H1 (cell line): ENCODE data around the gene ARL2.

Source experiments
- ATF2 ChIP-seq: IDR thresholded peaks from 2 replicates; pipeline ENCODE4 v1.6.1; 2012; ENCODE audit warnings: low read length, inconsistent platforms
- CTCF ChIP-seq, 3 experiments: IDR thresholded peaks; 1 replicate in 2 of 3; 2 replicates in 1 of 3; pipeline versions ENCODE4 v1.5.1 to v1.6.1; 2011; ENCODE audit warnings: low read length in 3 of 3, mild to moderate bottlenecking in 3 of 3, inconsistent platforms in 2 of 3, low read depth in 1 of 3, moderate library complexity in 1 of 3; ENCODE audit not compliant: insufficient read depth in 1 of 3; ENCODE audit errors: control extremely low read depth in 1 of 3
- EGR1 ChIP-seq: IDR thresholded peaks from 2 replicates; pipeline ENCODE4 v1.6.1; 2011; ENCODE audit warnings: low read depth, low read length, borderline replicate concordance
- EZH2 ChIP-seq: fragments of 200-600 bp; sonication (generic); IDR thresholded peaks from 2 replicates; pipeline ENCODE4 v1.7.1; 2012; ENCODE audit warnings: low read depth, mild to moderate bottlenecking, moderate library complexity, low read length, inconsistent platforms; ENCODE audit not compliant: severe bottlenecking
- POLR2AphosphoS5 ChIP-seq: IDR thresholded peaks from 2 replicates; pipeline ENCODE4 v1.6.1; 2011; ENCODE audit warnings: low read depth, low read length
- TAF1 ChIP-seq: IDR thresholded peaks from 2 replicates; pipeline ENCODE4 v1.6.1; 2011; ENCODE audit warnings: mild to moderate bottlenecking, low read depth, low read length
- YY1 ChIP-seq: IDR thresholded peaks from 2 replicates; pipeline ENCODE4 v1.6.1; 2011; ENCODE audit warnings: low read depth, mild to moderate bottlenecking, low read length
- ZNF274 ChIP-seq: IDR thresholded peaks from 2 replicates; pipeline ENCODE4 v1.7.0; 2012; ENCODE audit warnings: low read length, borderline replicate concordance; ENCODE audit errors: extremely low read depth

GRCh38 chr11:65065851-65066250 lies 51.9 kb downstream of the ARL2 start:
- TF ChIP-seq CTCF (IDR thresholded peaks at IDR 0.05; ENCODE audit: control extremely low read depth in 1 of 3, insufficient read depth in 1 of 3, low read depth in 1 of 3, low read length in 3 of 3) (no peak), YY1 (no peak), EZH2 (no peak), TAF1 (no peak), ATF2 (no peak), EGR1 (no peak), POLR2AphosphoS5 (no peak), ZNF274 (no peak)
